ENCODE data around the gene GPR87. TPM values are rescaled to one million over a fixed set of nuclear protein-coding genes. Genes with fewer than 3 reads are reported as not detected.

Gene GPR87
- total RNA-seq, 2 experiments from 2014 or later = not detected

- Histone ChIP-seq H3K36me3 (ENCODE audit: insufficient read depth, low read length) (no peaks in the 10 kb centered on the region), H3K27me3 (ENCODE audit: control insufficient read depth in 1 of 2, insufficient read depth in 2 of 2, low read length in 2 of 2) (peaks cover 0 to 5% of the 10 kb centered on the region in 2 experiments), H3K9me3 (ENCODE audit: control insufficient read depth in 1 of 2, insufficient read depth in 1 of 2, low read length in 2 of 2) (no peaks in the 10 kb centered on the region), H3K27ac (ENCODE audit: low read depth in 1 of 2, low read length in 2 of 2) (no peak overlapping the region), H3K4me3 (ENCODE audit: low read length) (no peak overlapping the region), H3K4me1 (ENCODE audit: insufficient read depth, low read length) (no peaks in the 10 kb centered on the region)
- ChIA-PET POLR2A (no interaction called here), CTCF (interaction anchor here (0.7 kb wide), 1 partner anchor 150 kb away, joined by 3 read pairs; no protein-coding TSS in a partner anchor)
- DNase-seq = no peak
- no peak overlapping the region for H3K4me3 Mint-ChIP-seq
- no peak for ATAC-seq (ENCODE audit: poor library complexity)
- H3K27me3 Mint-ChIP-seq = no peaks in the 10 kb centered on the region
- H3K4me1 Mint-ChIP-seq (ENCODE audit: low read depth) = no peaks in the 10 kb centered on the region
- intact Hi-C loops (cut with DNase I, micrococcal nuclease) = no loop called here
- no peaks in the 10 kb centered on the region for H3K9me3 Mint-ChIP-seq
- no peak overlapping the region for H3K27ac Mint-ChIP-seq
- no peaks in the 10 kb centered on the region for H3K36me3 Mint-ChIP-seq (ENCODE audit: low read depth)
- no peak for TF ChIP-seq CTCF (IDR thresholded peaks at IDR 0.05)
These were observed 1.7 kb upstream of the GPR87 start for GRCh38 chr3:151318313-151318712.

GRCh38 chr3:151315846-151316245 lies 774 bp downstream of the GPR87 start:
- no peak for TF ChIP-seq CTCF (IDR thresholded peaks at IDR 0.05)
- CTCF ChIA-PET = no interaction called here
- ATAC-seq (ENCODE audit: poor library complexity) (no peak), DNase-seq (no peak)
- Mint-ChIP-seq H3K4me1 (ENCODE audit: low read depth) (no peaks in the 10 kb centered on the region), H3K36me3 (ENCODE audit: low read depth) (no peaks in the 10 kb centered on the region), H3K9me3 (no peaks in the 10 kb centered on the region), H3K27me3 (no peaks in the 10 kb centered on the region), H3K4me3 (no peak overlapping the region), H3K27ac (no peak overlapping the region)
- intact Hi-C loops (cut with DNase I, micrococcal nuclease) = no loop called here
- H3K27me3 ChIP-seq (ENCODE audit: control insufficient read depth in 1 of 2, insufficient read depth in 2 of 2, low read length in 2 of 2) = peaks cover 0 to 5% of the 10 kb centered on the region in 2 experiments
- H3K27ac ChIP-seq (ENCODE audit: low read depth in 1 of 2, low read length in 2 of 2) = no peak overlapping the region
- no peak overlapping the region for H3K4me3 ChIP-seq (ENCODE audit: low read length)
- H3K4me1 ChIP-seq (ENCODE audit: insufficient read depth, low read length) = no peaks in the 10 kb centered on the region
- no peaks in the 10 kb centered on the region for H3K9me3 ChIP-seq (ENCODE audit: control insufficient read depth in 1 of 2, insufficient read depth in 1 of 2, low read length in 2 of 2)
- POLR2A ChIA-PET = no interaction called here
- H3K36me3 ChIP-seq (ENCODE audit: insufficient read depth, low read length) = no peaks in the 10 kb centered on the region

- intact Hi-C loops (cut with DNase I, micrococcal nuclease) = no loop called here
- no peak overlapping the region for H3K4me3 Mint-ChIP-seq
- CTCF ChIA-PET = no interaction called here
- H3K36me3 Mint-ChIP-seq (ENCODE audit: low read depth) = no peaks in the 10 kb centered on the region
- Histone ChIP-seq H3K4me3 (ENCODE audit: low read length) (no peak overlapping the region), H3K36me3 (ENCODE audit: insufficient read depth, low read length) (no peaks in the 10 kb centered on the region), H3K9me3 (ENCODE audit: control insufficient read depth in 1 of 2, insufficient read depth in 1 of 2, low read length in 2 of 2) (no peaks in the 10 kb centered on the region), H3K27me3 (ENCODE audit: control insufficient read depth in 1 of 2, insufficient read depth in 2 of 2, low read length in 2 of 2) (peaks cover 0 to 5% of the 10 kb centered on the region in 2 experiments), H3K27ac (ENCODE audit: low read depth in 1 of 2, low read length in 2 of 2) (no peak overlapping the region), H3K4me1 (ENCODE audit: insufficient read depth, low read length) (no peaks in the 10 kb centered on the region)
- no peak overlapping the region for H3K27ac Mint-ChIP-seq
- H3K9me3 Mint-ChIP-seq = no peaks in the 10 kb centered on the region
- ATAC-seq (ENCODE audit: poor library complexity) = no peak
- no peaks in the 10 kb centered on the region for H3K4me1 Mint-ChIP-seq (ENCODE audit: low read depth)
- POLR2A ChIA-PET = interaction anchor here (0.9 kb wide), 1 partner anchor 11 kb away, joined by 3 read pairs; no protein-coding TSS in a partner anchor
- no peak for DNase-seq
- H3K27me3 Mint-ChIP-seq = no peaks in the 10 kb centered on the region
- TF ChIP-seq CTCF (IDR thresholded peaks at IDR 0.05) = no peak
These were observed 1.5 kb downstream of the GPR87 start for GRCh38 chr3:151315136-151315535.

All from CD4-positive, alpha-beta T cell (primary cell).